GM12878 (cell line): ENCODE measurements around the gene TBCE. TPM values are rescaled to one million over a fixed set of nuclear protein-coding genes. Genes with fewer than 3 reads are reported as not detected.

Experiments used
- CEBPZ ChIP-seq: fragments of 150-350 bp; IDR thresholded peaks from 2 replicates; pipeline ENCODE4 v1.6.1; 2016; ENCODE audit warnings: low read depth, low read length
- FOXK2 ChIP-seq: fragments of 450-650 bp; IDR thresholded peaks from 2 replicates; pipeline ENCODE4 v1.6.1; 2017; ENCODE audit warnings: mild to moderate bottlenecking, moderate library complexity
- IKZF2 ChIP-seq, 2 experiments: fragments of 450-650 bp; IDR thresholded peaks; 2 replicates each; pipeline ENCODE4 v1.6.1; 2017; ENCODE audit warnings: mild to moderate bottlenecking in 2 of 2, moderate library complexity in 2 of 2
- MEF2A ChIP-seq: IDR thresholded peaks from 2 replicates; pipeline ENCODE4 v1.6.1; 2011; ENCODE audit warnings: low read depth, mild to moderate bottlenecking, low read length, moderate library complexity; ENCODE audit not compliant: insufficient read depth
- PML ChIP-seq: IDR thresholded peaks from 2 replicates; pipeline ENCODE4 v1.6.1; 2012; ENCODE audit warnings: low read length, inconsistent platforms
- polyA plus RNA-seq, 11 experiments: library from polyadenylated mRNA; depleted of rRNA in 4 of 11; unstranded in 6 of 11; stranded (reverse) in 5 of 11; fragments of >200 nt; fragmentation: Nextera tagmentation in 4 of 11; fragmentation: Illumina TruSeq in 1 of 11; extraction: Ambion mirVana in 4 of 11; extraction: Trizol in 1 of 11; gene quantifications; 1 replicate in 1 of 11; 2 replicates in 10 of 11; pipeline versions ENCODE4 v1.2.1 to v1.2.3, GENCODE V29; 2011 to 2016; ENCODE audit warnings: inconsistent platforms in 2 of 11, missing spikeins in 2 of 11, low read depth in 1 of 11
- small RNA-seq: library from RNA; depleted of rRNA; stranded (forward); fragments of <200 nt; gene quantifications from one replicate; pipeline ENCODE3, GENCODE V24; 2014
- total RNA-seq, 4 experiments: library from RNA; depleted of rRNA in 3 of 4; stranded (reverse); fragments of >200 nt in 3 of 4; fragmentation: Illumina TruSeq in 1 of 4; extraction: Trizol in 1 of 4; gene quantifications; 2 replicates each; pipeline versions ENCODE4 v1.2.1 to v1.2.3, GENCODE V29; 2013 to 2021

Gene TBCE
- total and polyA plus RNA-seq, 10 of the 15 experiments (the other 5 are each of a cell fraction or from before 2014, with no cell fraction given), result 22.7 to 48.7 (median 29.2) TPM

- TF ChIP-seq CEBPZ, result no peak
- TF ChIP-seq FOXK2, result no peak
- TF ChIP-seq IKZF2 (IDR thresholded peaks at IDR 0.05), result 0 out of 4 replicates have a peak, but pooled peaks of 1 of the 2 experiments have one; percentile 38
- TF ChIP-seq MEF2A, result no peak
- TF ChIP-seq PML, result no peak
These were observed 133.8 kb downstream of the TBCE start (continued) for GRCh38 chr1:235500971-235501540.

Small RNA genes lying within 50 kb of the gene (small RNA-seq; reads per million reads assigned to genes)
- gene AL391994.1 (not detected), gene RPS21P1 (not detected)

Other genes starting within 250 kb of the TBCE start
- gene TOMM20, start 238.6 kb upstream of the TBCE start, total RNA-seq (2014; rRNA removed), result 75.1 and 89.7 TPM in 2 replicates
- gene TOMM20, start 238.6 kb upstream of the TBCE start, total RNA-seq (2014; rRNA removed; fragmentation: Illumina TruSeq; extraction: Trizol), result 58.8 and 59.9 TPM in 2 replicates
- 120 and 125 TPM in 2 replicates for gene TOMM20, start 238.6 kb upstream of the TBCE start, total RNA-seq (2021)
- gene TOMM20, start 238.6 kb upstream of the TBCE start, polyA plus RNA-seq (2011; rRNA removed), result 138 and 178 TPM in 2 replicates
- gene TOMM20, start 238.6 kb upstream of the TBCE start, polyA plus RNA-seq (2014; fragmentation: Illumina TruSeq; extraction: Trizol), result 95.3 and 116 TPM in 2 replicates
- 10 to 100 TPM; 39.8 to 60.1 TPM for gene TOMM20, start 238.6 kb upstream of the TBCE start, polyA plus RNA-seq (2014; fragmentation: Nextera tagmentation; extraction: Ambion mirVana)
- 58.2 and 66.2 TPM in 2 replicates for gene TOMM20, start 238.6 kb upstream of the TBCE start, polyA plus RNA-seq (2014; rRNA removed)
- gene TOMM20, start 238.6 kb upstream of the TBCE start, polyA plus RNA-seq (2016; fragmentation: Nextera tagmentation; extraction: Ambion mirVana), result 10 to 100 TPM; 68.4 to 71.9 TPM
- 61.2 and 83.5 TPM in 2 replicates for gene RBM34, start 206.2 kb upstream of the TBCE start, total RNA-seq (2014; rRNA removed)
- 119 and 132 TPM in 2 replicates for gene RBM34, start 206.2 kb upstream of the TBCE start, total RNA-seq (2014; rRNA removed; fragmentation: Illumina TruSeq; extraction: Trizol)
- 89.2 and 95.2 TPM in 2 replicates for gene RBM34, start 206.2 kb upstream of the TBCE start, total RNA-seq (2021)
- 55.7 and 103 TPM in 2 replicates for gene RBM34, start 206.2 kb upstream of the TBCE start, polyA plus RNA-seq (2011; rRNA removed)
- 89.9 and 127 TPM in 2 replicates for gene RBM34, start 206.2 kb upstream of the TBCE start, polyA plus RNA-seq (2014; fragmentation: Illumina TruSeq; extraction: Trizol)
- 100 to 1,000 TPM in 1 of 2 experiments, 10 to 100 TPM in 1; 98.2 to 124 TPM for gene RBM34, start 206.2 kb upstream of the TBCE start, polyA plus RNA-seq (2014; fragmentation: Nextera tagmentation; extraction: Ambion mirVana)
- 46.4 and 56.0 TPM in 2 replicates for gene RBM34, start 206.2 kb upstream of the TBCE start, polyA plus RNA-seq (2014; rRNA removed)
- 100 to 1,000 TPM; 119 to 130 TPM for gene RBM34, start 206.2 kb upstream of the TBCE start, polyA plus RNA-seq (2016; fragmentation: Nextera tagmentation; extraction: Ambion mirVana)
- 30.8 and 32.3 TPM in 2 replicates for gene ARID4B, start 39.2 kb upstream of the TBCE start, total RNA-seq (2014; rRNA removed)
- 39.1 and 40.7 TPM in 2 replicates for gene ARID4B, start 39.2 kb upstream of the TBCE start, total RNA-seq (2014; rRNA removed; fragmentation: Illumina TruSeq; extraction: Trizol)
- 25.2 and 29.9 TPM in 2 replicates for gene ARID4B, start 39.2 kb upstream of the TBCE start, total RNA-seq (2021)
- gene ARID4B, start 39.2 kb upstream of the TBCE start, polyA plus RNA-seq (2011; rRNA removed), result 20.8 and 38.1 TPM in 2 replicates
- 26.1 and 37.4 TPM in 2 replicates for gene ARID4B, start 39.2 kb upstream of the TBCE start, polyA plus RNA-seq (2014; fragmentation: Illumina TruSeq; extraction: Trizol)
- 10 to 100 TPM; 13.6 to 19.1 TPM for gene ARID4B, start 39.2 kb upstream of the TBCE start, polyA plus RNA-seq (2014; fragmentation: Nextera tagmentation; extraction: Ambion mirVana)
- gene ARID4B, start 39.2 kb upstream of the TBCE start, polyA plus RNA-seq (2014; rRNA removed), result 16.1 and 16.9 TPM in 2 replicates
- gene ARID4B, start 39.2 kb upstream of the TBCE start, polyA plus RNA-seq (2016; fragmentation: Nextera tagmentation; extraction: Ambion mirVana), result 10 to 100 TPM; 31.7 to 33.1 TPM
- gene GGPS1, start 38.9 kb upstream of the TBCE start, total RNA-seq (2014; rRNA removed), result 14.2 and 15.1 TPM in 2 replicates
- gene GGPS1, start 38.9 kb upstream of the TBCE start, total RNA-seq (2014; rRNA removed; fragmentation: Illumina TruSeq; extraction: Trizol), result 15.7 TPM in 2 replicates
- 19.6 and 21.3 TPM in 2 replicates for gene GGPS1, start 38.9 kb upstream of the TBCE start, total RNA-seq (2021)
- gene GGPS1, start 38.9 kb upstream of the TBCE start, polyA plus RNA-seq (2011; rRNA removed), result 33.5 and 48.5 TPM in 2 replicates
- gene GGPS1, start 38.9 kb upstream of the TBCE start, polyA plus RNA-seq (2014; fragmentation: Illumina TruSeq; extraction: Trizol), result 23.3 and 24.7 TPM in 2 replicates
- gene GGPS1, start 38.9 kb upstream of the TBCE start, polyA plus RNA-seq (2014; fragmentation: Nextera tagmentation; extraction: Ambion mirVana), result 10 to 100 TPM; 28.9 to 36.0 TPM
- gene GGPS1, start 38.9 kb upstream of the TBCE start, polyA plus RNA-seq (2014; rRNA removed), result 17.3 and 19.4 TPM in 2 replicates
- gene GGPS1, start 38.9 kb upstream of the TBCE start, polyA plus RNA-seq (2016; fragmentation: Nextera tagmentation; extraction: Ambion mirVana), result 10 to 100 TPM; 25.8 to 29.2 TPM
- gene B3GALNT2, start 137.0 kb downstream of the TBCE start, total RNA-seq (2014; rRNA removed), result 14.5 and 21.7 TPM in 2 replicates
- gene B3GALNT2, start 137.0 kb downstream of the TBCE start, total RNA-seq (2014; rRNA removed; fragmentation: Illumina TruSeq; extraction: Trizol), result 19.4 and 21.4 TPM in 2 replicates
- 15.6 and 16.8 TPM in 2 replicates for gene B3GALNT2, start 137.0 kb downstream of the TBCE start, total RNA-seq (2021)
- 19.7 and 24.1 TPM in 2 replicates for gene B3GALNT2, start 137.0 kb downstream of the TBCE start, polyA plus RNA-seq (2011; rRNA removed)
- 12.5 and 19.6 TPM in 2 replicates for gene B3GALNT2, start 137.0 kb downstream of the TBCE start, polyA plus RNA-seq (2014; fragmentation: Illumina TruSeq; extraction: Trizol)
- gene B3GALNT2, start 137.0 kb downstream of the TBCE start, polyA plus RNA-seq (2014; fragmentation: Nextera tagmentation; extraction: Ambion mirVana), result 1 to 10 TPM in 1 of 2 experiments, under 1 TPM in 1; 0.77 to 1.5 TPM
- gene B3GALNT2, start 137.0 kb downstream of the TBCE start, polyA plus RNA-seq (2014; rRNA removed), result 11.9 and 13.0 TPM in 2 replicates
- gene B3GALNT2, start 137.0 kb downstream of the TBCE start, polyA plus RNA-seq (2016; fragmentation: Nextera tagmentation; extraction: Ambion mirVana), result 10 to 100 TPM; 12.2 to 12.9 TPM